ENCODE data around the gene SLC16A11. TPM values are rescaled to one million over a fixed set of nuclear protein-coding genes. Genes with fewer than 3 reads are reported as not detected.

SLC16A11 gene, protein sequence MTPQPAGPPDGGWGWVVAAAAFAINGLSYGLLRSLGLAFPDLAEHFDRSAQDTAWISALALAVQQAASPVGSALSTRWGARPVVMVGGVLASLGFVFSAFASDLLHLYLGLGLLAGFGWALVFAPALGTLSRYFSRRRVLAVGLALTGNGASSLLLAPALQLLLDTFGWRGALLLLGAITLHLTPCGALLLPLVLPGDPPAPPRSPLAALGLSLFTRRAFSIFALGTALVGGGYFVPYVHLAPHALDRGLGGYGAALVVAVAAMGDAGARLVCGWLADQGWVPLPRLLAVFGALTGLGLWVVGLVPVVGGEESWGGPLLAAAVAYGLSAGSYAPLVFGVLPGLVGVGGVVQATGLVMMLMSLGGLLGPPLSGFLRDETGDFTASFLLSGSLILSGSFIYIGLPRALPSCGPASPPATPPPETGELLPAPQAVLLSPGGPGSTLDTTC
- total RNA-seq (2022; extraction: Qiagen RNA extraction) = not detected in 5 replicates

GRCh38 chr17:7043497-7044198 lies at the start of gene SLC16A11:
SLC16A11 (minus strand) TSS chr17:7044092; CDS start chr17:7043513, 579 bp downstream.

DNA sequence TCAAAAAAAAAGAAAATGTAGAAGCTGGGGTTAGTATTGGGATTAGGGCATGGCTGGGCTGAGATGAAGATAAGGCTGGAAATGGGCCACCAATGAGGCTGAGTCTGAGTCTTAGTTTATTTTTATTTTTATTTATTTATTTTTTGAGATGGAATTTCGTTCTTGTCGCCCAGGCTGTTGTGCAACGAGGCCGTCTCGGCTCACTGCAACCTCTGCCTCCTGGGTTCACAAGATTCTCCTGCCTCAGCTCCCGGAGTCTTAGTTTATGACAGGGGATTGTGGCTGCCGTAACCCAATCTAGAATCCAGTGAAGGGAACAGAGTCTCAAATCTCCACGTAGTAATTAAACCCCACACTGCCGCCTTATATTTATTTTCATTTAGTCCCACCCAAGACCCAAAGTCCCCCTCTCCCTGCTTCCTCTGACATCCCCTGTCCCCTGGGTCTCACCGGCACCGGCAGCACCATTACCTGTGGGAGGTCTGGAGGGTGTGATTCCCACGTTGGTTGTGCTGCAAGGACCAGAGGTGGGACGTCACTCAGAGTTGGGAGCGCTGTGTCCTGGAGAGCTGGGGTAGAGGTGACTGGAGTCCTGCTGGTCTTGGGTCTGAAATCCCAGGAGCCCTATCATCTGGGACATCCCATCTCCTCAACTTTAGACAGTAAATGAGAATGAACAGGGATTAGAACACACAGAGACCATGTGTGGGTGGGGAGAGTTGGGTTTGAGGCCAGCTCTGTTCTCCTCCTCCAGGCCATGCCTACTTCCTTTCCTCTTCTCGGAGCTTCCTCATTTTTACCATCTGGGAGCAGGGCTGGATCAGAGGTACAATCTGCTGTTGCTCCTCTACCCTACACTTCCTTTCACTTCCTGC lies 35.9 kb upstream of the SLC16A11 start, which contains the start of gene CLEC10A:
TSS of gene CLEC10A (minus strand) at position 671 of the 875 bp plus-strand sequence. CDS start 1,439 bp downstream, outside the sequence.

DNA sequence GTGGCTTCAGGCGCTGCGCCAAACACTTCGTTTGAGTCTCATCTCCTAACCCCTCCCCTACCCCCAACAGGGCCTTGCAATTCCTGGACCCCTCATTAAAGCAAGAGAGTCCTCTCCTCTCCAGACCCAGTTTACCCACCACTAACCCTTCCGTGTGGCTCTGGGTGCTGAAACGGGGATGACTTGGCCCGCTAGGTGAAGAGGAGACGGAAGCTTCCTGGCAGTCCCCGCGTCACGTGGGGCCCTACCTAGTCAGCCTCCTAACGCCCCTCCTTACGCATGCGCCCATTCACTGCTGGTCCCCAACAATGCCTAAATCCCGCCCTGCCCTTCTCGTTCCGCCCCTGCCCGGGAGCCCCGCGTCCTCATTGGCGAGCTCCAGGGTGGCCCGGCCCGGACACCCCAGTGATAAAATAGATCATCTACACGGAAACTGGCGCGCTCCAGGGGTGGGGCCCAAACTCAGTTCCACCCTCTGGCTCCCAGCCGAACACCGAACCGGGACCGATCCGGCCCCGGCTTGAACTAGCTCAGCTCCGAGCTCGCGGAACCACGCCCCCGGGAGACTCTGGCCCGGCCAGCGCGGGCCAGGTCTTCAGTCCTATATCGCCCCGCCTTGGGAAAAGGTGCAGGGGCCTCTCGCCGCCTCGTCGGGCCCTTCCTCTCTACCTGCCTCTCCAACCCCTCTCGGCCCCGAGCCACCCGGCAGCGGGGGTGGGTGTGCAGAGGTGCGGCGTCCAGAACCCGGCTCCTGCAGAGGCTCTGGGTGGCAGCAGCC lies 8.1 kb downstream of the SLC16A11 start, which contains the start of gene SLC16A13:
TSS of gene SLC16A13 (plus strand) at position 425 of the 778 bp plus-strand sequence. CDS start 368 bp downstream, outside the sequence.

DNA sequence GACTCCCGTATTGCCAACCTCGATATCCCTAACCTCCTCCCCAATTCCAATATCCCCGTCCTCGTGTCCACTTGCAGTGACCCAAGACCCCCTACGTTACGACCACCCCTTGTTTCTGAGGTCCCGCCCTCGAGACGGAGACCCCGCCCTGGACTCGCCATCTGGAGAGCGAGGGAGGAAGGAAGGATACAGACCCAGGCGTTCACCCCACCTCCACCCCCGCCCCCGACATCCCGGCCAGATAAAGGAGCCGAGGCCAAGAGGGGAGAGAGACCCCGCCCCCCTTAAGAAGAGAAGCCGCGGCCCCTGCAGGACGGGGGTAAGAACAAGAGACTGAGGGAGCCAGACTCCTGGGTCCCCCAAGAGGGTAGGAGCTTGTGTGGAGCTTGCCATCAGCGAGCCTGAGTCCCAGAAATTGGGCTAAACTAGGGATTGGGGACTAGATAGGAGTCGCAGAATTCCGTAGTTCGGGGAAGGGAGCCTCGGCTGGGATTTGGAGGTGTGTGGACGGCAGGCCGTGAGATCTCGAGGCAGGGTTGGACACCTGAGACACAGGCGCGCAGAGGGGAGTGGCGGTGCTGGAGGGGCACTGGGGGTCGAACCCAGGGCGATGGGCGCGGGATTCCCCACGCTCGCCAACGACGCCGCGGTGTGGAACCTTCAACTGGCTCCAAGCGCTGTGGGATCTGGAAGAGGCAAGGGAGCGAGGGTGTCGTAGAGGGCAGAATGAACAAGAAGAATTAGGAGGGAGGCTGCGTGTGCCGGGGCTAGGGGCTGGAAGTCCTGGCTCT lies 20.9 kb downstream of the SLC16A11 start, which contains the start of gene BCL6B:
TSS of gene BCL6B (plus strand) at position 270 of the 791 bp plus-strand sequence. CDS start 622 bp downstream, outside the sequence.

DNA sequence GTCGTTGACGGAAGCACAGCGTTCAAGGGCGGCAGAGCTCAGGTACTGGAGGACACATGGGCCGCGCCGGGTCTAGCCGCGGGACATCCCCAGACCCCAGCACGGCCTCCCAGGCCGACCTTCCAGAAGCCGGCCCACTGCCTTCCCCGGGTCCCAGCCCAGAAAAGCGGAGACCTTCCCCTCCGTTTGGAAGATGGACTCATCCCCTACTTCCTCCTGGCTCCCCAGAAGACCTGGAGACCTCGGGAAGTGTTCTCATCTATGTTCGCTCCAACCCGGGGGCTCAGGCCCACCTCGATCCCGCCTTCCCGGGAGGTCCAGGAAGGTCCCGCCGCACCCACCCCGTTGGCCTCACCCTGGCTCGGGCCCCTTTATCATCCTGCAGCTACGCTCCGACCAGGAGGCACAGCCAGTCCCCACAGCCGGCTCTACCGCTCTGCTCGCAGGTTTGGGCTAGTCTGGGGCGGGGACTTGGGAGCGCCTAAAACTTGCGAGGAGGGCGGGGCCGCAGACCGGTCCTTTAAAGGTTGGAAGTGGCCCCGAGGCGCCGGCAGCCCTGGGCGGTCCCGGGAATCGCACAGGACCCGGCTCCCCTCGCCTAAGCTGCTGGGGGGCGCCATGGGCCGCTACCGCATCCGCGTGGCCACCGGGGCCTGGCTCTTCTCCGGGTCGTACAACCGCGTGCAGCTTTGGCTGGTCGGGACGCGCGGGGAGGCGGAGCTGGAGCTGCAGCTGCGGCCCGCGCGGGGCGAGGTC lies 48.2 kb downstream of the SLC16A11 start, which contains the start of gene ALOX12:
TSS of gene ALOX12 (plus strand) at position 550 of the 756 bp plus-strand sequence. CDS start at position 619, 69 bp downstream.

Other genes starting within 250 kb of the SLC16A11 start
- gene TEKT1, start 212.4 kb downstream of the SLC16A11 start, total RNA-seq (2022; extraction: Qiagen RNA extraction) = 0.04 to 0.23 TPM (median 0.07 TPM) in 4 of 5 replicates, not detected in the other
- gene ALOX12, start 48.0 kb downstream of the SLC16A11 start, total RNA-seq (2022; extraction: Qiagen RNA extraction) = not detected in 5 replicates
- gene RNASEK, start 31.5 kb downstream of the SLC16A11 start, total RNA-seq (2022; extraction: Qiagen RNA extraction) = 415 to 498 TPM (median 447 TPM) in 5 replicates
- gene BCL6B, start 21.0 kb downstream of the SLC16A11 start, total RNA-seq (2022; extraction: Qiagen RNA extraction) = not detected in 5 replicates
- gene SLC16A13, start 8.1 kb downstream of the SLC16A11 start, total RNA-seq (2022; extraction: Qiagen RNA extraction) = 7.4 to 9.1 TPM (median 8.8 TPM) in 5 replicates
- gene CLEC10A, start 36.2 kb upstream of the SLC16A11 start, total RNA-seq (2022; extraction: Qiagen RNA extraction) = not detected in 5 replicates
- gene ASGR2, start 70.7 kb upstream of the SLC16A11 start, total RNA-seq (2022; extraction: Qiagen RNA extraction) = 0.19 TPM in 1 of 5 replicates, not detected in the others
- gene ASGR1, start 135.3 kb upstream of the SLC16A11 start, total RNA-seq (2022; extraction: Qiagen RNA extraction) = 0.77 to 1.3 TPM (median 1.0 TPM) in 5 replicates
- 6.2 to 7.8 TPM (median 6.7 TPM) in 5 replicates for gene DLG4, start 175.7 kb upstream of the SLC16A11 start, total RNA-seq (2022; extraction: Qiagen RNA extraction)
- gene ACADVL, start 175.8 kb upstream of the SLC16A11 start, total RNA-seq (2022; extraction: Qiagen RNA extraction) = 329 to 477 TPM (median 426 TPM) in 5 replicates
- gene DVL2, start 190.4 kb upstream of the SLC16A11 start, total RNA-seq (2022; extraction: Qiagen RNA extraction) = 30.2 to 44.4 TPM (median 41.9 TPM) in 5 replicates
- gene PHF23, start 195.4 kb upstream of the SLC16A11 start, total RNA-seq (2022; extraction: Qiagen RNA extraction) = 86.3 to 101 TPM (median 94.7 TPM) in 5 replicates
- 638 to 781 TPM (median 668 TPM) in 5 replicates for gene GABARAP, start 198.4 kb upstream of the SLC16A11 start, total RNA-seq (2022; extraction: Qiagen RNA extraction)
- gene CTDNEP1, start 207.6 kb upstream of the SLC16A11 start, total RNA-seq (2022; extraction: Qiagen RNA extraction) = 213 to 239 TPM (median 227 TPM) in 5 replicates
- gene ELP5, start 208.1 kb upstream of the SLC16A11 start, total RNA-seq (2022; extraction: Qiagen RNA extraction) = 128 to 149 TPM (median 131 TPM) in 5 replicates
- gene CLDN7, start 218.4 kb upstream of the SLC16A11 start, total RNA-seq (2022; extraction: Qiagen RNA extraction) = 1.5 to 3.0 TPM (median 2.0 TPM) in 5 replicates
- 0.28 to 0.57 TPM (median 0.35 TPM) in 5 replicates for gene SLC2A4, start 237.6 kb upstream of the SLC16A11 start, total RNA-seq (2022; extraction: Qiagen RNA extraction)